Thyroid gland (tissue), 4 donors: ENCODE data around the gene VAMP5. TPM values are rescaled to one million over a fixed set of nuclear protein-coding genes. Genes with fewer than 3 reads are reported as not detected.

Experiments
- DNase-seq, 2 donors: peaks; one replicate each; pipeline ENCODE4 v3.0.0-alpha.2; 2019
- H3K27ac ChIP-seq, 3 donors: fragments of 200-600 bp; sonication (generic); 1 replicate in 2 of 3; 2 replicates in 1 of 3; pipeline ENCODE4 v1.5.1; 2016 to 2019; ENCODE audit warnings: mild to moderate bottlenecking in 1 of 3, moderate library complexity in 1 of 3
- H3K27me3 ChIP-seq: fragments of 200-600 bp; sonication (generic); one replicate; pipeline ENCODE4 v1.5.1; 2019
- H3K36me3 ChIP-seq, 2 donors: fragments of 200-600 bp; sonication (generic); one replicate each; pipeline ENCODE4 v1.5.1; 2016 to 2019
- H3K4me1 ChIP-seq, 2 donors: fragments of 200-600 bp; sonication (generic); one replicate each; pipeline ENCODE4 v1.5.1; 2017 to 2019
- H3K4me3 ChIP-seq, 3 donors: fragments of 200-600 bp; sonication (generic); replicated peaks in 1 of 3; 1 replicate in 2 of 3; 2 replicates in 1 of 3; pipeline ENCODE4 v1.5.1; 2016; ENCODE audit warnings: mild to moderate bottlenecking in 1 of 3
- H3K9me3 ChIP-seq: fragments of 200-600 bp; sonication (generic); one replicate; pipeline ENCODE4 v1.5.1; 2017
- CTCF ChIP-seq, 6 experiments: fragments of 200-600 bp in 3 of 6; fragments of 450-650 bp in 3 of 6; sonication (generic) in 3 of 6; IDR thresholded peaks; one replicate each; pipeline ENCODE4 v1.5.1; 2016 to 2019; ENCODE audit warnings: antibody characterized with exemption in 6 of 6, mild to moderate bottlenecking in 2 of 6, inconsistent platforms in 1 of 6, moderate library complexity in 1 of 6
- POLR2A ChIP-seq, 2 donors: fragments of 450-650 bp; IDR thresholded peaks; one replicate each; pipeline ENCODE4 v1.6.1; 2017; ENCODE audit warnings: antibody characterized with exemption in 2 of 2, mild to moderate bottlenecking in 2 of 2, moderate library complexity in 1 of 2
- WGBS, 2 donors: methylation state at CpG; one replicate each; pipeline ENCODE4 v1.1.5; 2017; 5-methylcytosine and 5-hydroxymethylcytosine counted together
- intact Hi-C: fragments of 100-400 bp; cut with DNase I; formaldehyde crosslinking; loops from one replicate; pipeline ENCODE4 v1.15.1; 2023
- total RNA-seq, 4 donors: library from RNA; depleted of rRNA; stranded (reverse); fragments of >200 nt; gene quantifications; one replicate each; pipeline ENCODE4 v1.2.3, GENCODE V29; 2016

VAMP5 gene
- total RNA-seq, 4 donors from 2014 or later: 13.6 to 41.3 (median 20.7) TPM

- DNase-seq: peak; percentile 92 to 93
- 16 to 27% methylated on average over 18 to 19 of the region's 19 CpGs for WGBS, 2 donors
- Histone ChIP-seq H3K4me3 (peak within 1 kb of the TSS; percentile 33 to 70 (median 42)), H3K36me3 (peaks cover 5 to 6% of the 10 kb centered on the region in 2 donors), H3K27me3 (no peaks in the 10 kb centered on the region), H3K9me3 (no peaks in the 10 kb centered on the region), H3K27ac (peak within 1 kb of the TSS; percentile 73 to 88 (median 79)), H3K4me1 (peaks cover 21 to 29% of the 10 kb centered on the region in 2 donors)
- intact Hi-C loops: no loop called here
- TF ChIP-seq POLR2A (IDR thresholded peaks at IDR 0.05): peak in 1 of 2 donors; percentile 76
- no peak for TF ChIP-seq CTCF (IDR thresholded peaks at IDR 0.05)
These were observed 6.6 kb upstream of the VAMP5 start, which contains the start of gene VAMP8 for GRCh38 chr2:85577386-85578242. TSS of gene VAMP8 (plus strand) at chr2:85577586. CDS start at chr2:85577647, 61 bp downstream.

DNA sequence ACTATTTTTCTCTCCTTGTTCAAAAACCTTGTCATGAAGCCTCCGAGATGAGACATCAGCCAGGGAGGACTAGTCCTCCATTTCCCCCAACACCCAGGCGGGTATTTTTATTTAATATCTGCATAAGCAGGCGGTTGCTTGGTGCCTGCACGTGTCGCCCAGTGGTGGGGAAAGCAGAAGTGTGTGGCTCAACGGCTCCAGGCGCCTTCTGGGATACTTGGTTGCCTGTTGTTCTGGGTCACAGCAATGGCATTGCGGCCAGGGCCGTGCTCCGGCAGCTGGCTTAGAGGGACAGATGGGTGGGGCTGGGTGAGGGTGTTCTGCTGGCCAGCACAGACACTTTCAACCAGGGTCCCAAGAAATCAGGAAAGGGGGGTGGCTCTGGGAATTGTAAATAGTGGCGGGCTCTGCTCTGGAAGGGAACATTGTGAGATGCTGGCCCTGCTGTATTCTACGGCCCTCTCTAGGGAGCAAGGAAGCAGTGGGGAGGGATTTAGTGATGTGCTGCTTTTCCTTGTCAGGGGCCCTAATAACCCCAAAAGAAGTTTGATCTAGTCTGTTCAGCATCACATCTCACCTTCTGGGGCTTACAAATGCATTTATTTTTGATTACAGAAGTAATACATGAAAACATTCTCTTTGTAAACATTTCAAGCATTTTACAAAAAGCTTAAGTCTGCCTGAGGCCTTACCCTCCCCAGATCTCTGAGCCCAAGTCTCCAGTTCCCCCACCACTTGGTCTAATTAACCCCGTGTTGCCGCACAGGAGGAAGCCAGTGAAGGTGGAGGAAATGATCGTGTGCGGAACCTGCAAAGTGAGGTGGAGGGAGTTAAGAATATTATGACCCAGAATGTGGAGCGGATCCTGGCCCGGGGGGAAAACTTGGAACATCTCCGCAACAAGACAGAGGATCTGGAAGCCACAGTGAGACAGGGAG, 5.7 kb upstream of the VAMP5 start:
- H3K9me3 ChIP-seq: no peaks in the 10 kb centered on the region
- peaks cover 5 to 6% of the 10 kb centered on the region in 2 donors for H3K36me3 ChIP-seq
- peaks cover 21 to 29% of the 10 kb centered on the region in 2 donors for H3K4me1 ChIP-seq
- H3K27ac ChIP-seq: peak overlapping the region; percentile 73 to 88 (median 79)
- intact Hi-C loops: no loop called here
- H3K4me3 ChIP-seq: peak overlapping the region in 2 of 3 donors; percentile 33 to 42
- no peak for TF ChIP-seq POLR2A (IDR thresholded peaks at IDR 0.05)
- TF ChIP-seq CTCF (IDR thresholded peaks at IDR 0.05): no peak
- peak; percentile 48 to 57 for DNase-seq
- no peaks in the 10 kb centered on the region for H3K27me3 ChIP-seq
- WGBS, 2 donors: 35 to 39% methylated on average over 16 to 19 of the region's 19 CpGs

GRCh38 chr2:85579266-85579935, 4.8 kb upstream of the VAMP5 start:
- 53 to 58% methylated on average over 6 of the region's 6 CpGs for WGBS, 2 donors
- intact Hi-C loops: no loop called here
- peaks cover 21 to 38% of the 10 kb centered on the region in 2 donors for H3K4me1 ChIP-seq
- no peaks in the 10 kb centered on the region for H3K27me3 ChIP-seq
- H3K27ac ChIP-seq: peak overlapping the region; percentile 73 to 88 (median 79)
- H3K36me3 ChIP-seq: peaks cover 5 to 6% of the 10 kb centered on the region in 2 donors
- DNase-seq: no peak
- TF ChIP-seq CTCF (IDR thresholded peaks at IDR 0.05) (no peak), POLR2A (IDR thresholded peaks at IDR 0.05) (no peak)
- H3K4me3 ChIP-seq: no peak overlapping the region
- no peaks in the 10 kb centered on the region for H3K9me3 ChIP-seq

GRCh38 chr2:85580206-85580605, 4.0 kb upstream of the VAMP5 start:
- TF ChIP-seq POLR2A (IDR thresholded peaks at IDR 0.05): no peak
- TF ChIP-seq CTCF (IDR thresholded peaks at IDR 0.05): no peak
- no peaks in the 10 kb centered on the region for H3K9me3 ChIP-seq
- intact Hi-C loops: no loop called here
- 88 to 91% methylated on average over 3 of the region's 3 CpGs for WGBS, 2 donors
- H3K27ac ChIP-seq: peak overlapping the region in 1 of 3 donors; percentile 79
- no peaks in the 10 kb centered on the region for H3K27me3 ChIP-seq
- DNase-seq: no peak
- peaks cover 5 to 6% of the 10 kb centered on the region in 2 donors for H3K36me3 ChIP-seq
- H3K4me3 ChIP-seq: no peak overlapping the region
- H3K4me1 ChIP-seq: peaks cover 21 to 46% of the 10 kb centered on the region in 2 donors
